GM12878 (cell line): ENCODE results near the gene TMC8. TPM values are rescaled to one million over a fixed set of nuclear protein-coding genes. Genes with fewer than 3 reads are reported as not detected.

ENCODE experiments used
- ATAC-seq: fragments of 200-7000 bp; cut with Tn5 transposase; 3 replicates; pipeline ENCODE4 v1.9.1; 2020; ENCODE audit warnings: mild to moderate bottlenecking, moderate library complexity
- BruUV-seq: library from RNA; stranded (reverse); fragments of 400-500 nt; replicated peaks from 2 replicates; lab custom pipeline; 2021; lab: Mats Ljungman, UMichigan
- CTCF ChIA-PET: fragments of 300-600 bp; sonication (Branson Sonifier 250); formaldehyde crosslinking; extraction: SDS; loops from one replicate; lab custom pipeline; 2021; ENCODE audit warnings: inconsistent platforms; lab: Yijun Ruan, JAX
- POLR2A ChIA-PET: fragments of 350-600 bp; formaldehyde crosslinking; extraction: SDS; loops from one replicate; lab custom pipeline; 2021; ENCODE audit warnings: inconsistent platforms; lab: Charles Lee
- RAD21 ChIA-PET: fragments of 300-600 bp; sonication (Branson Sonifier 250); formaldehyde crosslinking; loops from one replicate; lab custom pipeline; 2023; ENCODE audit warnings: antibody characterized with exemption; ENCODE audit not compliant: unreplicated experiment; lab: Charles Lee
- SMC1A ChIA-PET: fragments of 300-600 bp; sonication (Branson Sonifier 250); formaldehyde crosslinking; loops from one replicate; lab custom pipeline; 2023; ENCODE audit not compliant: unreplicated experiment, uncharacterized antibody; lab: Charles Lee
- DNase-seq: peaks from one replicate; pipeline ENCODE4 v3.0.0-alpha.2; 2011; ENCODE audit warnings: low read depth, low spot score
- FAIRE-seq: peaks from 3 replicates; lab custom pipeline; 2011; peaks lifted over from hg19 to GRCh38; lab: Jason Lieb, UNC
- H2AFZ ChIP-seq: 2 replicates; pipeline ENCODE4 v1.6.0; 2011; ENCODE audit warnings: low read depth, low read length, control low read depth; ENCODE audit not compliant: control insufficient read depth
- H3K27ac ChIP-seq: 2 replicates; pipeline ENCODE4 v1.5.1; 2011; ENCODE audit warnings: control low read depth; ENCODE audit not compliant: control insufficient read depth, insufficient read depth
- H3K27me3 ChIP-seq, 2 experiments: replicated peaks in 1 of 2; 2 replicates each; pipeline versions ENCODE4 v1.6.0 to v1.6.1; 2011; ENCODE audit warnings: low read length in 1 of 2; ENCODE audit not compliant: control insufficient read depth in 2 of 2, insufficient read depth in 2 of 2
- H3K36me3 ChIP-seq, 2 experiments: 2 replicates each; pipeline ENCODE4 v1.5.1; 2011; ENCODE audit warnings: low read length in 1 of 2; ENCODE audit not compliant: control insufficient read depth in 2 of 2, insufficient read depth in 2 of 2
- H3K4me1 ChIP-seq: 2 replicates; pipeline ENCODE4 v1.6.1; 2011; ENCODE audit warnings: mild to moderate bottlenecking, low read length, moderate library complexity, mixed read lengths; ENCODE audit not compliant: control insufficient read depth, insufficient read depth
- H3K4me2 ChIP-seq: 2 replicates; pipeline ENCODE4 v1.6.0; 2011; ENCODE audit warnings: control low read depth; ENCODE audit not compliant: control insufficient read depth, insufficient read depth
- H3K4me3 ChIP-seq: fragments of 200-600 bp; sonication (generic); 2 replicates; pipeline ENCODE4 v1.5.1; 2016
- H3K79me2 ChIP-seq: 2 replicates; pipeline ENCODE4 v1.6.0; 2011; ENCODE audit warnings: low read length; ENCODE audit not compliant: control insufficient read depth, insufficient read depth
- H3K9ac ChIP-seq: 2 replicates; pipeline ENCODE4 v1.8.0; 2011; ENCODE audit warnings: low read length, control low read depth, mixed read lengths; ENCODE audit not compliant: control insufficient read depth, insufficient read depth
- H3K9me3 ChIP-seq: replicated peaks from 3 replicates; pipeline ENCODE4 v1.5.1; 2011; ENCODE audit warnings: mild to moderate bottlenecking, low read length; ENCODE audit not compliant: control insufficient read depth, insufficient read depth
- H4K20me1 ChIP-seq: 2 replicates; pipeline ENCODE4 v1.6.0; 2011; ENCODE audit not compliant: control insufficient read depth, insufficient read depth
- BACH1 ChIP-seq: fragments of 450-650 bp; IDR thresholded peaks from 2 replicates; pipeline ENCODE4 v1.6.1; 2017; ENCODE audit warnings: mild to moderate bottlenecking, borderline replicate concordance
- CEBPB ChIP-seq, 2 experiments: fragments of 150-350 bp in 1 of 2; IDR thresholded peaks; 2 replicates each; pipeline ENCODE4 v1.6.1; 2012 to 2014; ENCODE audit warnings: low read depth in 2 of 2, low read length in 2 of 2, borderline replicate concordance in 1 of 2, inconsistent platforms in 1 of 2
- CEBPZ ChIP-seq: fragments of 150-350 bp; IDR thresholded peaks from 2 replicates; pipeline ENCODE4 v1.6.1; 2016; ENCODE audit warnings: low read depth, low read length
- FOXK2 ChIP-seq: fragments of 450-650 bp; IDR thresholded peaks from 2 replicates; pipeline ENCODE4 v1.6.1; 2017; ENCODE audit warnings: mild to moderate bottlenecking, moderate library complexity
- HCFC1 ChIP-seq: fragments of 150-350 bp; IDR thresholded peaks from 2 replicates; pipeline ENCODE4 v1.6.1; 2014; ENCODE audit warnings: low read length
- NBN ChIP-seq: fragments of 450-650 bp; IDR thresholded peaks from 2 replicates; pipeline ENCODE4 v1.6.1; 2016
- RELB ChIP-seq: fragments of 450-650 bp; IDR thresholded peaks from 2 replicates; pipeline ENCODE4 v1.6.1; 2017; ENCODE audit warnings: low read depth, mild to moderate bottlenecking, moderate library complexity
- SIX5 ChIP-seq: IDR thresholded peaks from 2 replicates; pipeline ENCODE4 v1.6.1; 2011; ENCODE audit warnings: mild to moderate bottlenecking, low read depth, low read length, moderate library complexity; ENCODE audit not compliant: severe bottlenecking
- SP1 ChIP-seq: IDR thresholded peaks from one replicate; pipeline ENCODE4 v1.6.1; 2011; ENCODE audit warnings: low read depth, low read length
- STAT1 ChIP-seq: fragments of 450-650 bp; conservative IDR thresholded peaks from 2 replicates; pipeline ENCODE4 v1.6.1; 2014; ENCODE audit warnings: antibody characterized with exemption, mild to moderate bottlenecking
- USF2 ChIP-seq: IDR thresholded peaks from 2 replicates; pipeline ENCODE4 v1.6.1; 2011; ENCODE audit warnings: low read depth, low read length, improper control_type of control experiment, borderline replicate concordance
- WGBS: methylation state at CpG from one replicate; pipeline ENCODE4 v1.1.6; 2016; ENCODE audit warnings: low lambda C conversion rate; ENCODE audit not compliant: insufficient replicate concordance, insufficient coverage; ENCODE audit errors: missing lambda C conversion rate; 5-methylcytosine and 5-hydroxymethylcytosine counted together
- in situ Hi-C: fragments of 300-500 bp; cut with MboI; formaldehyde crosslinking; loops from 9 replicates; pipeline ENCODE4 v1.14.3; 2018; ENCODE audit warnings: mixed read lengths
- intact Hi-C: fragments of 100-400 bp; cut with micrococcal nuclease; formaldehyde crosslinking; loops from one replicate; pipeline ENCODE4 v1.14.2; 2022; ENCODE audit not compliant: unreplicated experiment
- polyA plus RNA-seq, 11 experiments: library from polyadenylated mRNA; depleted of rRNA in 4 of 11; unstranded in 6 of 11; stranded (reverse) in 5 of 11; fragments of >200 nt; fragmentation: Nextera tagmentation in 4 of 11; fragmentation: Illumina TruSeq in 1 of 11; extraction: Ambion mirVana in 4 of 11; extraction: Trizol in 1 of 11; gene quantifications; 1 replicate in 1 of 11; 2 replicates in 10 of 11; pipeline versions ENCODE4 v1.2.1 to v1.2.3, GENCODE V29; 2011 to 2016; ENCODE audit warnings: inconsistent platforms in 2 of 11, missing spikeins in 2 of 11, low read depth in 1 of 11
- total RNA-seq, 4 experiments: library from RNA; depleted of rRNA in 3 of 4; stranded (reverse); fragments of >200 nt in 3 of 4; fragmentation: Illumina TruSeq in 1 of 4; extraction: Trizol in 1 of 4; gene quantifications; 2 replicates each; pipeline versions ENCODE4 v1.2.1 to v1.2.3, GENCODE V29; 2013 to 2021
- TF ChIP-seq, protein P1 (sequence below): fragments of 450-650 bp; formaldehyde crosslinking; IDR thresholded peaks from 2 replicates; pipeline ENCODE4 v1.4.0; 2022; ENCODE audit warnings: mild to moderate bottlenecking, moderate library complexity

The TMC8 gene
- total and polyA plus RNA-seq, 10 of the 15 experiments (the other 5 are each of a cell fraction or from before 2014, with no cell fraction given), result 2.7 to 128 (median 40.0) TPM

DNA sequence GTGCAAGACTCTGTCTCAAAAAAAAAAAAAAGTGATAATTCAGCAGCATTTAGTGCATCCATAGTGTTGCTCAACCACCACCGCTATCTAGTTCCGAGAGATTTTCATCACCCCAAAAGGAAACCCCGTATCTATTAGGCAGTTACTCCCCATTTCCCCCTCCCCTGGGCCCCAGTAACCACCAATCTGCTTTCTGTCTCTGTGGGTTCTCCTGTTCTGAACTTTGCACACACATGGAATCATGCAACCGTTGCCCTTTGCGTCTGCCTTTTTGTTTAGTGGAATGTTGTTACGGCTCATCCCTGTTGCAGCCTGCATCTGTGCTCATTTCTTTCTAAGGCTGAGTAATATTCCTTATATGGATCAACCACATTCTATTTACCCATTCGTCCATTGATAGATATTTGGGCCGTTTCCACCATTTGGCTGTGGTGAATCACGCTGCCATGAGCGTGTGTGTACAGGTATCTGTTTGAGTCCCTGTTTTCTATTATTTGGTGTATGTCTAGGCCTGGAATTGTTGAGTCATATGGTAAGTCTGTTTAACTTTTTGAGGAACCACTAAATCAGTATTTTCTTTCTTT is 29.1 kb downstream of the TMC8 start:
- ChIA-PET RAD21 (interaction anchor here (1.3 to 2.3 kb wide), 2 partner anchors 15 to 17 kb away, joined by 3 to 13 read pairs; no protein-coding TSS in a partner anchor), SMC1A (interaction anchor here (0.9 to 1.5 kb wide), 3 partner anchors 17 to 34 kb away, joined by 3 read pairs; no protein-coding TSS in a partner anchor), POLR2A (interaction anchor here (0.6 to 2.2 kb wide), 14 partner anchors 8 to 314 kb away, joined by 3 to 13 read pairs (median 4); partner anchors contain the start of genes AFMID, C17orf99, TK1 and TMC8), CTCF (interaction anchor here (1.5 to 2.7 kb wide), 3 partner anchors 13 to 16 kb away, joined by 6 to 14 read pairs (median 7); no protein-coding TSS in a partner anchor)
- ATAC-seq (peak; percentile 67), DNase-seq (peak; percentile 77), FAIRE-seq (peak; percentile 85)
- Histone ChIP-seq H3K27me3 (no peaks in the 10 kb centered on the region), H2AFZ (peak overlapping the region; percentile 43; the same call in 1 of the 2 replicates), H3K9me3 (no peaks in the 10 kb centered on the region), H3K36me3 (no peaks in the 10 kb centered on the region), H3K4me3 (peak overlapping the region; percentile 6; the same call in 1 of the 2 replicates), H3K79me2 (no peaks in the 10 kb centered on the region; the same call in none of the 2 replicates), H3K27ac (peak overlapping the region; percentile 90), H3K9ac (peak overlapping the region; percentile 60), H3K4me1 (peaks cover 49% of the 10 kb centered on the region), H3K4me2 (peak overlapping the region; percentile 85), H4K20me1 (no peaks in the 10 kb centered on the region)
- 0% methylated on average over 10 of the region's 10 CpGs for WGBS
- intact Hi-C loops, result loop anchor here (10.0 kb wide), 1 partner anchor 715 kb away; no protein-coding TSS in a partner anchor
- BruUV-seq, result no TSS peak
- in situ Hi-C loops, result loop anchor here (10.0 to 25.0 kb wide), 2 partner anchors 705 to 1897 kb away; partner anchors contain the start of gene UBALD2
- TF ChIP-seq CEBPB (IDR thresholded peaks at IDR 0.05; ENCODE audit: borderline replicate concordance in 1 of 2, low read depth in 2 of 2, low read length in 2 of 2) (peak in 1 of 2 experiments; percentile 38; a peak in 2 of 4 replicates), SIX5 (no peak), CEBPZ (no peak), HCFC1 (no peak), SP1 (no peak), FOXK2 (peak; percentile 64), USF2 (no peak), RELB (peak; percentile 88), NBN (peak; percentile 54; the same call in 1 of the 2 replicates), STAT1 (no peak), BACH1 (no peak; the same call in 1 of the 2 replicates)
- TF ChIP-seq, protein P1, sequence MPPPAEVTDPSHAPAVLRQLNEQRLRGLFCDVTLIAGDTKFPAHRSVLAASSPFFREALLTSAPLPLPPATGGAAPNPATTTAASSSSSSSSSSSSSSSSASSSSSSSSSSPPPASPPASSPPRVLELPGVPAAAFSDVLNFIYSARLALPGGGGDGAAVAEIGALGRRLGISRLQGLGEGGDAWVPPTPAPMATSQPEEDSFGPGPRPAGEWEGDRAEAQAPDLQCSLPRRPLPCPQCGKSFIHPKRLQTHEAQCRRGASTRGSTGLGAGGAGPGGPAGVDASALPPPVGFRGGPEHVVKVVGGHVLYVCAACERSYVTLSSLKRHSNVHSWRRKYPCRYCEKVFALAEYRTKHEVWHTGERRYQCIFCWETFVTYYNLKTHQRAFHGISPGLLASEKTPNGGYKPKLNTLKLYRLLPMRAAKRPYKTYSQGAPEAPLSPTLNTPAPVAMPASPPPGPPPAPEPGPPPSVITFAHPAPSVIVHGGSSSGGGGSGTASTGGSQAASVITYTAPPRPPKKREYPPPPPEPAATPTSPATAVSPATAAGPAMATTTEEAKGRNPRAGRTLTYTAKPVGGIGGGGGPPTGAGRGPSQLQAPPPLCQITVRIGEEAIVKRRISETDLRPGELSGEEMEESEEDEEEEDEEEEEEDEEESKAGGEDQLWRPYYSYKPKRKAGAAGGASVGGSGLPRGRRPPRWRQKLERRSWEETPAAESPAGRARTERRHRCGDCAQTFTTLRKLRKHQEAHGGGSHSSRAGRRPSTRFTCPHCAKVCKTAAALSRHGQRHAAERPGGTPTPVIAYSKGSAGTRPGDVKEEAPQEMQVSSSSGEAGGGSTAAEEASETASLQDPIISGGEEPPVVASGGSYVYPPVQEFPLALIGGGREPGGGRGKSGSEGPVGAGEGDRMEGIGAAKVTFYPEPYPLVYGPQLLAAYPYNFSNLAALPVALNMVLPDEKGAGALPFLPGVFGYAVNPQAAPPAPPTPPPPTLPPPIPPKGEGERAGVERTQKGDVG (CRISPR knock-in tag), result no peak
